ENCODE measurements around the gene C21orf58. TPM values are rescaled to one million over a fixed set of nuclear protein-coding genes. Genes with fewer than 3 reads are reported as not detected.

C21orf58 gene
- total RNA-seq, 1 donor from 2014 or later: 2.9 TPM

GRCh38 chr21:46336603-46337002 lies 12.9 kb upstream of the C21orf58 start:
- no peak overlapping the region for H3K4me3 ChIP-seq
- H3K27ac ChIP-seq: no peak overlapping the region
- no peak for DNase-seq (ENCODE audit: extremely low spot score in 2 of 2)
- H3K4me1 ChIP-seq: no peaks in the 10 kb centered on the region
- intact Hi-C loops (cut with DNase I): no loop called here
- no peaks in the 10 kb centered on the region for H3K27me3 ChIP-seq
- H3K36me3 ChIP-seq: peaks cover 0 to 54% of the 10 kb centered on the region in 2 donors
- no peaks in the 10 kb centered on the region for H3K9me3 ChIP-seq
- no peak for TF ChIP-seq POLR2AphosphoS5 (IDR thresholded peaks at IDR 0.05; ENCODE audit: insufficient read depth in 1 of 2, low read depth in 1 of 2)
- TF ChIP-seq POLR2A (IDR thresholded peaks at IDR 0.05): no peak
- TF ChIP-seq, protein P1, sequence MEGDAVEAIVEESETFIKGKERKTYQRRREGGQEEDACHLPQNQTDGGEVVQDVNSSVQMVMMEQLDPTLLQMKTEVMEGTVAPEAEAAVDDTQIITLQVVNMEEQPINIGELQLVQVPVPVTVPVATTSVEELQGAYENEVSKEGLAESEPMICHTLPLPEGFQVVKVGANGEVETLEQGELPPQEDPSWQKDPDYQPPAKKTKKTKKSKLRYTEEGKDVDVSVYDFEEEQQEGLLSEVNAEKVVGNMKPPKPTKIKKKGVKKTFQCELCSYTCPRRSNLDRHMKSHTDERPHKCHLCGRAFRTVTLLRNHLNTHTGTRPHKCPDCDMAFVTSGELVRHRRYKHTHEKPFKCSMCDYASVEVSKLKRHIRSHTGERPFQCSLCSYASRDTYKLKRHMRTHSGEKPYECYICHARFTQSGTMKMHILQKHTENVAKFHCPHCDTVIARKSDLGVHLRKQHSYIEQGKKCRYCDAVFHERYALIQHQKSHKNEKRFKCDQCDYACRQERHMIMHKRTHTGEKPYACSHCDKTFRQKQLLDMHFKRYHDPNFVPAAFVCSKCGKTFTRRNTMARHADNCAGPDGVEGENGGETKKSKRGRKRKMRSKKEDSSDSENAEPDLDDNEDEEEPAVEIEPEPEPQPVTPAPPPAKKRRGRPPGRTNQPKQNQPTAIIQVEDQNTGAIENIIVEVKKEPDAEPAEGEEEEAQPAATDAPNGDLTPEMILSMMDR (IDR thresholded peaks at IDR 0.05): no peak

GRCh38 chr21:46334351-46335140 lies 10.9 kb upstream of the C21orf58 start:
- Histone ChIP-seq H3K9me3 (no peaks in the 10 kb centered on the region), H3K27me3 (no peaks in the 10 kb centered on the region), H3K4me1 (no peaks in the 10 kb centered on the region), H3K27ac (no peak overlapping the region), H3K4me3 (no peak overlapping the region), H3K36me3 (peaks cover 0 to 59% of the 10 kb centered on the region in 2 donors)
- no peak for TF ChIP-seq POLR2AphosphoS5 (IDR thresholded peaks at IDR 0.05; ENCODE audit: insufficient read depth in 1 of 2, low read depth in 1 of 2)
- no peak for TF ChIP-seq POLR2A (IDR thresholded peaks at IDR 0.05)
- TF ChIP-seq, protein P1 (IDR thresholded peaks at IDR 0.05): no peak
- intact Hi-C loops (cut with DNase I): no loop called here
- DNase-seq (ENCODE audit: extremely low spot score in 2 of 2): no peak

GRCh38 chr21:46329796-46330195 lies 6.1 kb upstream of the C21orf58 start:
- Histone ChIP-seq H3K9me3 (no peaks in the 10 kb centered on the region), H3K27me3 (no peaks in the 10 kb centered on the region), H3K36me3 (peaks cover 0 to 25% of the 10 kb centered on the region in 2 donors), H3K27ac (no peak overlapping the region), H3K4me3 (no peak overlapping the region), H3K4me1 (peaks cover 16% of the 10 kb centered on the region)
- TF ChIP-seq POLR2A (IDR thresholded peaks at IDR 0.05) (no peak), POLR2AphosphoS5 (IDR thresholded peaks at IDR 0.05; ENCODE audit: insufficient read depth in 1 of 2, low read depth in 1 of 2) (no peak)
- TF ChIP-seq, protein P1 (IDR thresholded peaks at IDR 0.05): no peak
- DNase-seq (ENCODE audit: extremely low spot score in 2 of 2): no peak
- intact Hi-C loops (cut with DNase I): loop anchor here (10.0 kb wide), 1 partner anchor 355 kb away; no protein-coding TSS in a partner anchor

DNA sequence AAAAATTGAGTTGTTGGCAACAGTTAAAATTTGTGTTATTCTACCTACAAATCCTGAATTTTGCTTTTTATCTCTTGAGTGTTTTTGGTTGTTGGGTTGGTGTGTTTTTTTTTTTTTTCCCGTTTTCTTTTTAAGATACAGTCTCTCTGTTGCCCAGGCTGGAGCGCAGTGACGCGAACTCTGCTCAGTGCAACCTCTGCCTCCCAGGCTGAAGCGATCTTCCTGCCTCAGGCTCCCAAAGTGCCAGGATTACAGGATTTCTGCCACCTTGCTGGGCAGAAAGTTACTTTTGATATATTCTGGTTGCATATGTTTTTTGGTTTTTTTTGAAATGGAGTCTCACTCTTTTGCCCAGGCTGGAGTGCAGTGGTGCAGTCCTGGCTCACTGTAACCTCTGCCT lies 4.5 kb upstream of the C21orf58 start:
- Histone ChIP-seq H3K27me3 (no peaks in the 10 kb centered on the region), H3K36me3 (peaks cover 0 to 19% of the 10 kb centered on the region in 2 donors), H3K9me3 (no peaks in the 10 kb centered on the region), H3K4me1 (peaks cover 18% of the 10 kb centered on the region), H3K4me3 (no peak overlapping the region), H3K27ac (no peak overlapping the region)
- intact Hi-C loops (cut with DNase I): loop anchor here (10.0 kb wide), 1 partner anchor 353 kb away; no protein-coding TSS in a partner anchor
- no peak for DNase-seq (ENCODE audit: extremely low spot score in 2 of 2)
- TF ChIP-seq POLR2AphosphoS5 (IDR thresholded peaks at IDR 0.05; ENCODE audit: insufficient read depth in 1 of 2, low read depth in 1 of 2): no peak
- TF ChIP-seq POLR2A (IDR thresholded peaks at IDR 0.05): no peak
- TF ChIP-seq, protein P1 (IDR thresholded peaks at IDR 0.05): no peak

- TF ChIP-seq POLR2AphosphoS5 (IDR thresholded peaks at IDR 0.05; ENCODE audit: insufficient read depth in 1 of 2, low read depth in 1 of 2) (no peak), POLR2A (IDR thresholded peaks at IDR 0.05) (no peak)
- TF ChIP-seq, protein P1 (IDR thresholded peaks at IDR 0.05): no peak
- H3K4me3 ChIP-seq: no peak overlapping the region
- H3K9me3 ChIP-seq: no peaks in the 10 kb centered on the region
- no peaks in the 10 kb centered on the region for H3K27me3 ChIP-seq
- peaks cover 23% of the 10 kb centered on the region for H3K4me1 ChIP-seq
- H3K27ac ChIP-seq: no peak overlapping the region
- H3K36me3 ChIP-seq: peaks cover 0 to 19% of the 10 kb centered on the region in 2 donors
- intact Hi-C loops (cut with DNase I): loop anchor here (10.0 kb wide), 1 partner anchor 353 kb away; no protein-coding TSS in a partner anchor
- DNase-seq (ENCODE audit: extremely low spot score in 2 of 2): no peak
Measured at GRCh38 chr21:46327711-46328110, 4.0 kb upstream of the C21orf58 start.
